GM23338 (cell line): ENCODE data around the gene NXN.

Experiments used
- EZH2 ChIP-seq: fragments of 200-600 bp; sonication (generic); IDR thresholded peaks from one replicate; pipeline ENCODE4 v1.8.0; 2017; ENCODE audit warnings: antibody characterized with exemption, mild to moderate bottlenecking, low read depth; ENCODE audit not compliant: unreplicated experiment
- EZH2phosphoT487 ChIP-seq: fragments of 200-600 bp; sonication (generic); IDR thresholded peaks from one replicate; pipeline ENCODE4 v1.8.1; 2018; ENCODE audit warnings: antibody characterized with exemption; ENCODE audit not compliant: unreplicated experiment
- JUNB ChIP-seq: IDR thresholded peaks from one replicate; pipeline ENCODE4 v1.6.1; 2016; ENCODE audit warnings: antibody characterized with exemption; ENCODE audit not compliant: unreplicated experiment
- POLR2AphosphoS5 ChIP-seq: IDR thresholded peaks from 2 replicates; pipeline ENCODE4 v1.6.1; 2016; ENCODE audit warnings: antibody characterized with exemption, low read depth
- TF ChIP-seq, protein P1 (sequence below), 2 experiments: fragments of 200-600 bp in 1 of 2; sonication (generic) in 1 of 2; conservative IDR thresholded peaks; 2 replicates each; pipeline versions ENCODE4 v1.5.1 to v1.6.1; 2016 to 2017; ENCODE audit warnings: antibody characterized with exemption in 2 of 2, low read depth in 2 of 2, mild to moderate bottlenecking in 2 of 2, moderate library complexity in 1 of 2
- TF ChIP-seq, protein P2 (sequence below): IDR thresholded peaks from one replicate; pipeline ENCODE4 v1.6.1; 2018; ENCODE audit warnings: antibody characterized with exemption; ENCODE audit not compliant: unreplicated experiment

GRCh38 chr17:802481-802880 is 177.1 kb downstream of the NXN start:
- TF ChIP-seq, protein P1, sequence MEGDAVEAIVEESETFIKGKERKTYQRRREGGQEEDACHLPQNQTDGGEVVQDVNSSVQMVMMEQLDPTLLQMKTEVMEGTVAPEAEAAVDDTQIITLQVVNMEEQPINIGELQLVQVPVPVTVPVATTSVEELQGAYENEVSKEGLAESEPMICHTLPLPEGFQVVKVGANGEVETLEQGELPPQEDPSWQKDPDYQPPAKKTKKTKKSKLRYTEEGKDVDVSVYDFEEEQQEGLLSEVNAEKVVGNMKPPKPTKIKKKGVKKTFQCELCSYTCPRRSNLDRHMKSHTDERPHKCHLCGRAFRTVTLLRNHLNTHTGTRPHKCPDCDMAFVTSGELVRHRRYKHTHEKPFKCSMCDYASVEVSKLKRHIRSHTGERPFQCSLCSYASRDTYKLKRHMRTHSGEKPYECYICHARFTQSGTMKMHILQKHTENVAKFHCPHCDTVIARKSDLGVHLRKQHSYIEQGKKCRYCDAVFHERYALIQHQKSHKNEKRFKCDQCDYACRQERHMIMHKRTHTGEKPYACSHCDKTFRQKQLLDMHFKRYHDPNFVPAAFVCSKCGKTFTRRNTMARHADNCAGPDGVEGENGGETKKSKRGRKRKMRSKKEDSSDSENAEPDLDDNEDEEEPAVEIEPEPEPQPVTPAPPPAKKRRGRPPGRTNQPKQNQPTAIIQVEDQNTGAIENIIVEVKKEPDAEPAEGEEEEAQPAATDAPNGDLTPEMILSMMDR (conservative IDR thresholded peaks at IDR 0.05; ENCODE audit: low read depth in 2 of 2), result no peak
- no peak for TF ChIP-seq POLR2AphosphoS5
- TF ChIP-seq JUNB, result no peak
- TF ChIP-seq EZH2, result no peak
- TF ChIP-seq, protein P2, sequence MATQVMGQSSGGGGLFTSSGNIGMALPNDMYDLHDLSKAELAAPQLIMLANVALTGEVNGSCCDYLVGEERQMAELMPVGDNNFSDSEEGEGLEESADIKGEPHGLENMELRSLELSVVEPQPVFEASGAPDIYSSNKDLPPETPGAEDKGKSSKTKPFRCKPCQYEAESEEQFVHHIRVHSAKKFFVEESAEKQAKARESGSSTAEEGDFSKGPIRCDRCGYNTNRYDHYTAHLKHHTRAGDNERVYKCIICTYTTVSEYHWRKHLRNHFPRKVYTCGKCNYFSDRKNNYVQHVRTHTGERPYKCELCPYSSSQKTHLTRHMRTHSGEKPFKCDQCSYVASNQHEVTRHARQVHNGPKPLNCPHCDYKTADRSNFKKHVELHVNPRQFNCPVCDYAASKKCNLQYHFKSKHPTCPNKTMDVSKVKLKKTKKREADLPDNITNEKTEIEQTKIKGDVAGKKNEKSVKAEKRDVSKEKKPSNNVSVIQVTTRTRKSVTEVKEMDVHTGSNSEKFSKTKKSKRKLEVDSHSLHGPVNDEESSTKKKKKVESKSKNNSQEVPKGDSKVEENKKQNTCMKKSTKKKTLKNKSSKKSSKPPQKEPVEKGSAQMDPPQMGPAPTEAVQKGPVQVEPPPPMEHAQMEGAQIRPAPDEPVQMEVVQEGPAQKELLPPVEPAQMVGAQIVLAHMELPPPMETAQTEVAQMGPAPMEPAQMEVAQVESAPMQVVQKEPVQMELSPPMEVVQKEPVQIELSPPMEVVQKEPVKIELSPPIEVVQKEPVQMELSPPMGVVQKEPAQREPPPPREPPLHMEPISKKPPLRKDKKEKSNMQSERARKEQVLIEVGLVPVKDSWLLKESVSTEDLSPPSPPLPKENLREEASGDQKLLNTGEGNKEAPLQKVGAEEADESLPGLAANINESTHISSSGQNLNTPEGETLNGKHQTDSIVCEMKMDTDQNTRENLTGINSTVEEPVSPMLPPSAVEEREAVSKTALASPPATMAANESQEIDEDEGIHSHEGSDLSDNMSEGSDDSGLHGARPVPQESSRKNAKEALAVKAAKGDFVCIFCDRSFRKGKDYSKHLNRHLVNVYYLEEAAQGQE, result no peak
- TF ChIP-seq EZH2phosphoT487, result no peak
